Naive B cell (primary cell): ENCODE measurements around the gene JUN. TPM values are rescaled to one million over a fixed set of nuclear protein-coding genes. Genes with fewer than 3 reads are reported as not detected.

Experiments
- ATAC-seq, 2 donors: fragments of 150-1000 bp; cut with Tn5 transposase; 2 replicates each; pipeline ENCODE4 v1.10.0; 2021; ENCODE audit warnings: low read depth in 2 of 2, mild to moderate bottlenecking in 2 of 2, moderate library complexity in 2 of 2
- DNase-seq: peaks from one replicate; pipeline ENCODE4 v3.0.0; 2022
- H3K27ac Mint-ChIP-seq, 6 donors: one replicate each; pipeline ENCODE4 v1.8.0; 2020 to 2022; ENCODE audit warnings: mild to moderate bottlenecking in 6 of 6, mixed read lengths in 6 of 6, moderate library complexity in 5 of 6, inconsistent platforms in 2 of 6
- H3K27me3 Mint-ChIP-seq, 3 donors: one replicate each; pipeline ENCODE4 v1.8.0; 2021 to 2022; ENCODE audit warnings: mixed read lengths in 3 of 3, mild to moderate bottlenecking in 1 of 3
- H3K36me3 Mint-ChIP-seq, 2 donors: one replicate each; pipeline ENCODE4 v1.8.0; 2020 to 2022; ENCODE audit warnings: mixed read lengths in 2 of 2, inconsistent platforms in 1 of 2, mild to moderate bottlenecking in 1 of 2
- H3K4me1 Mint-ChIP-seq, 3 donors: one replicate each; pipeline ENCODE4 v1.8.0; 2020 to 2022; ENCODE audit warnings: mixed read lengths in 3 of 3, inconsistent platforms in 1 of 3, mild to moderate bottlenecking in 1 of 3, moderate library complexity in 1 of 3
- H3K4me3 Mint-ChIP-seq, 8 donors: one replicate each; pipeline ENCODE4 v1.8.0; 2020 to 2022; ENCODE audit warnings: mild to moderate bottlenecking in 8 of 8, mixed read lengths in 8 of 8, moderate library complexity in 8 of 8, inconsistent platforms in 2 of 8
- H3K9me3 Mint-ChIP-seq, 7 donors: one replicate each; pipeline ENCODE4 v1.8.0; 2020 to 2022; ENCODE audit warnings: mixed read lengths in 7 of 7, mild to moderate bottlenecking in 5 of 7, inconsistent platforms in 2 of 7, moderate library complexity in 1 of 7
- polyA plus RNA-seq, 6 donors: library from polyadenylated mRNA; unstranded; fragments of 300-500 nt; fragmentation: Illumina TruSeq; gene quantifications; one replicate each; pipeline ENCODE4 v1.2.3, GENCODE V29; 2021; ENCODE audit warnings: low read depth in 6 of 6

JUN gene
- polyA plus RNA-seq, 6 donors from 2014 or later, result 65.0 to 352 (median 221) TPM

GRCh38 chr1:58778385-58779000 lies 5.4 kb downstream of the JUN start:
- DNase-seq (no peak), ATAC-seq (no peak)
- peaks cover 0 to 1% (median 0%) of the 10 kb centered on the region in 7 donors for H3K9me3 Mint-ChIP-seq
- no peaks in the 10 kb centered on the region for H3K27me3 Mint-ChIP-seq
- H3K27ac Mint-ChIP-seq, result no peak overlapping the region
- peaks cover 17 to 28% (median 24%) of the 10 kb centered on the region in 3 donors for H3K4me1 Mint-ChIP-seq
- H3K36me3 Mint-ChIP-seq, result no peaks in the 10 kb centered on the region
- peak overlapping the region in 1 of 8 donors; percentile 50 for H3K4me3 Mint-ChIP-seq

GRCh38 chr1:58774027-58774426 lies 9.8 kb downstream of the JUN start:
- DNase-seq (no peak), ATAC-seq (peak; percentile 63 to 66)
- Mint-ChIP-seq H3K4me3 (peak overlapping the region in 6 of 8 donors; percentile 17 to 43 (median 38)), H3K27me3 (no peaks in the 10 kb centered on the region), H3K9me3 (no peaks in the 10 kb centered on the region), H3K4me1 (peaks cover 16 to 22% (median 19%) of the 10 kb centered on the region in 3 donors), H3K36me3 (no peaks in the 10 kb centered on the region), H3K27ac (peak overlapping the region in 5 of 6 donors; percentile 58 to 90 (median 75))

GRCh38 chr1:58773406-58773840 lies 10.4 kb downstream of the JUN start:
- no peaks in the 10 kb centered on the region for H3K36me3 Mint-ChIP-seq
- peak overlapping the region in 7 of 8 donors; percentile 17 to 85 (median 42) for H3K4me3 Mint-ChIP-seq
- ATAC-seq, result peak; percentile 77
- H3K27ac Mint-ChIP-seq, result peak overlapping the region in 5 of 6 donors; percentile 59 to 93 (median 80)
- peaks cover 16 to 22% (median 19%) of the 10 kb centered on the region in 3 donors for H3K4me1 Mint-ChIP-seq
- no peaks in the 10 kb centered on the region for H3K9me3 Mint-ChIP-seq
- DNase-seq, result peak; percentile 20
- H3K27me3 Mint-ChIP-seq, result no peaks in the 10 kb centered on the region

GRCh38 chr1:58769809-58770320 lies 14.0 kb downstream of the JUN start:
- ATAC-seq, result no peak
- Mint-ChIP-seq H3K4me3 (no peak overlapping the region), H3K27ac (no peak overlapping the region)

GRCh38 chr1:58768971-58769808 lies 14.7 kb downstream of the JUN start:
- Mint-ChIP-seq H3K27me3 (peaks cover 0 to 16% (median 0%) of the 10 kb centered on the region in 3 donors), H3K4me3 (peak overlapping the region in 1 of 8 donors; percentile 29), H3K27ac (no peak overlapping the region), H3K36me3 (no peaks in the 10 kb centered on the region), H3K9me3 (peaks cover 0 to 2% (median 0%) of the 10 kb centered on the region in 7 donors), H3K4me1 (peaks cover 14 to 15% (median 15%) of the 10 kb centered on the region in 3 donors)
- DNase-seq (no peak), ATAC-seq (no peak)

More at GRCh38 chr1:58769809-58770320, 14.0 kb downstream of the JUN start:
- H3K36me3 Mint-ChIP-seq, result no peaks in the 10 kb centered on the region
- peaks cover 0 to 2% (median 0%) of the 10 kb centered on the region in 7 donors for H3K9me3 Mint-ChIP-seq
- peaks cover 16 to 20% (median 19%) of the 10 kb centered on the region in 3 donors for H3K4me1 Mint-ChIP-seq
- peaks cover 0 to 16% (median 0%) of the 10 kb centered on the region in 3 donors for H3K27me3 Mint-ChIP-seq
- DNase-seq, result no peak

GRCh38 chr1:58768191-58768731 lies 15.6 kb downstream of the JUN start:
- peaks cover 4 to 6% (median 5%) of the 10 kb centered on the region in 3 donors for H3K4me1 Mint-ChIP-seq
- H3K27me3 Mint-ChIP-seq, result peaks cover 2 to 18% (median 4%) of the 10 kb centered on the region in 3 donors
- H3K36me3 Mint-ChIP-seq, result no peaks in the 10 kb centered on the region
- H3K27ac Mint-ChIP-seq, result no peak overlapping the region
- H3K9me3 Mint-ChIP-seq, result peaks cover 0 to 2% (median 0%) of the 10 kb centered on the region in 7 donors
- H3K4me3 Mint-ChIP-seq, result no peak overlapping the region
- ATAC-seq (no peak), DNase-seq (no peak)

GRCh38 chr1:58767143-58767542 lies 16.7 kb downstream of the JUN start:
- no peaks in the 10 kb centered on the region for H3K4me1 Mint-ChIP-seq
- H3K27ac Mint-ChIP-seq, result no peak overlapping the region
- ATAC-seq, result no peak
- H3K27me3 Mint-ChIP-seq, result peaks cover 6 to 29% (median 12%) of the 10 kb centered on the region in 3 donors
- peaks cover 0 to 2% (median 0%) of the 10 kb centered on the region in 7 donors for H3K9me3 Mint-ChIP-seq
- no peak for DNase-seq
- H3K4me3 Mint-ChIP-seq, result no peak overlapping the region
- H3K36me3 Mint-ChIP-seq, result peaks cover 0 to 2% of the 10 kb centered on the region in 2 donors

GRCh38 chr1:58765441-58765840 lies 18.4 kb downstream of the JUN start:
- peaks cover 0 to 2% (median 0%) of the 10 kb centered on the region in 7 donors for H3K9me3 Mint-ChIP-seq
- no peaks in the 10 kb centered on the region for H3K4me1 Mint-ChIP-seq
- H3K27me3 Mint-ChIP-seq, result peaks cover 8 to 32% (median 15%) of the 10 kb centered on the region in 3 donors
- peaks cover 0 to 6% of the 10 kb centered on the region in 2 donors for H3K36me3 Mint-ChIP-seq
- DNase-seq (no peak), ATAC-seq (no peak)
- H3K27ac Mint-ChIP-seq, result no peak overlapping the region
- H3K4me3 Mint-ChIP-seq, result no peak overlapping the region

- Mint-ChIP-seq H3K9me3 (peaks cover 0 to 2% (median 0%) of the 10 kb centered on the region in 7 donors), H3K4me1 (no peaks in the 10 kb centered on the region), H3K27ac (no peak overlapping the region), H3K36me3 (peaks cover 0 to 6% of the 10 kb centered on the region in 2 donors), H3K27me3 (peaks cover 8 to 32% (median 15%) of the 10 kb centered on the region in 3 donors), H3K4me3 (no peak overlapping the region)
- DNase-seq, result no peak
- ATAC-seq, result no peak
Observed at GRCh38 chr1:58765006-58765405, 18.8 kb downstream of the JUN start.

- H3K9me3 Mint-ChIP-seq, result peaks cover 0 to 2% (median 0%) of the 10 kb centered on the region in 7 donors
- no peak overlapping the region for H3K27ac Mint-ChIP-seq
- DNase-seq (no peak), ATAC-seq (no peak)
- H3K36me3 Mint-ChIP-seq, result peaks cover 0 to 6% of the 10 kb centered on the region in 2 donors
- no peak overlapping the region for H3K4me3 Mint-ChIP-seq
- H3K4me1 Mint-ChIP-seq, result no peaks in the 10 kb centered on the region
- peaks cover 8 to 32% (median 15%) of the 10 kb centered on the region in 3 donors for H3K27me3 Mint-ChIP-seq
Observed at GRCh38 chr1:58764294-58764978, 19.4 kb downstream of the JUN start.

- Mint-ChIP-seq H3K27ac (no peak overlapping the region), H3K4me3 (no peak overlapping the region), H3K27me3 (peaks cover 8 to 32% (median 15%) of the 10 kb centered on the region in 3 donors), H3K36me3 (peaks cover 0 to 6% of the 10 kb centered on the region in 2 donors), H3K9me3 (peaks cover 0 to 2% (median 0%) of the 10 kb centered on the region in 7 donors), H3K4me1 (no peaks in the 10 kb centered on the region)
- ATAC-seq, result no peak
- DNase-seq, result no peak
Observed at GRCh38 chr1:58763214-58763613, 20.6 kb downstream of the JUN start.

GRCh38 chr1:58762806-58763205 lies 21.0 kb downstream of the JUN start:
- Mint-ChIP-seq H3K27ac (no peak overlapping the region), H3K4me1 (no peaks in the 10 kb centered on the region), H3K9me3 (peaks cover 0 to 2% (median 0%) of the 10 kb centered on the region in 7 donors), H3K36me3 (peaks cover 0 to 6% of the 10 kb centered on the region in 2 donors), H3K27me3 (peaks cover 8 to 29% (median 15%) of the 10 kb centered on the region in 3 donors), H3K4me3 (no peak overlapping the region)
- DNase-seq (no peak), ATAC-seq (no peak)
